HepG2 (cell line): ENCODE data around the gene EDEM3. TPM values are rescaled to one million over a fixed set of nuclear protein-coding genes. Genes with fewer than 3 reads are reported as not detected.

Source experiments
- ATAC-seq: fragments of 200-7000 bp; cut with Tn5 transposase; 3 replicates; pipeline ENCODE4 v1.9.1; 2020; ENCODE audit warnings: mild to moderate bottlenecking, moderate library complexity
- BruUV-seq: library from RNA; stranded (reverse); fragments of 400-500 nt; replicated peaks from 2 replicates; lab custom pipeline; 2021; lab: Mats Ljungman, UMichigan
- CTCF ChIA-PET: fragments of 300-600 bp; formaldehyde crosslinking; extraction: SDS; loops from one replicate; lab custom pipeline; 2021; ENCODE audit warnings: low total read pairs, inconsistent platforms, low intra/inter-chr PET ratio; lab: Yijun Ruan, JAX
- POLR2A ChIA-PET: fragments of 350-600 bp; sonication (Branson Sonifier 250); formaldehyde crosslinking; loops from one replicate; lab custom pipeline; 2020; ENCODE audit warnings: antibody characterized with exemption, inconsistent platforms; lab: Yijun Ruan, JAX
- DNase-seq: peaks from one replicate; pipeline ENCODE4 v3.0.0-alpha.2; 2015; ENCODE audit warnings: low spot score
- FAIRE-seq: peaks from 3 replicates; lab custom pipeline; 2011; peaks lifted over from hg19 to GRCh38; lab: Jason Lieb, UNC
- H2AFZ ChIP-seq: one replicate; pipeline ENCODE4 v1.6.1; 2011; ENCODE audit warnings: low read length, inconsistent platforms
- H3K27ac ChIP-seq: fragments of 300-600 bp; 3 replicates; pipeline ENCODE4 v1.8.0; 2011; ENCODE audit warnings: mixed run types, mild to moderate bottlenecking, mixed read lengths, low read length, inconsistent platforms; ENCODE audit not compliant: insufficient read depth; ENCODE audit errors: extremely low read length
- H3K27me3 ChIP-seq, 2 experiments: fragments of 200-600 bp in 1 of 2; 2 replicates in 1 of 2; 3 replicates in 1 of 2; pipeline versions ENCODE4 v1.6.0 to v1.8.0; 2011; ENCODE audit warnings: low read length in 2 of 2, mild to moderate bottlenecking in 2 of 2, moderate library complexity in 2 of 2, inconsistent platforms in 1 of 2; ENCODE audit not compliant: insufficient read depth in 2 of 2, control insufficient read depth in 1 of 2
- H3K36me3 ChIP-seq, 2 experiments: fragments of 200-600 bp in 1 of 2; replicated peaks in 1 of 2; 2 replicates in 1 of 2; 3 replicates in 1 of 2; pipeline versions ENCODE4 v1.5.1 to v1.8.0; 2011; ENCODE audit warnings: low read length in 2 of 2, inconsistent platforms in 1 of 2; ENCODE audit not compliant: insufficient read depth in 2 of 2, control insufficient read depth in 1 of 2
- H3K4me1 ChIP-seq: 2 replicates; pipeline ENCODE4 v1.5.1; 2012; ENCODE audit warnings: low read length, inconsistent platforms; ENCODE audit not compliant: insufficient read depth
- H3K4me2 ChIP-seq: 2 replicates; pipeline ENCODE4 v1.6.0; 2011; ENCODE audit warnings: low read depth, low read length, inconsistent platforms
- H3K4me3 ChIP-seq, 3 experiments: fragments of 200-600 bp in 1 of 3; sonication (generic), shearing (Covaris generic) in 1 of 3; replicated peaks in 1 of 3; 2 replicates each; pipeline ENCODE4 v1.5.1; 2011 to 2016; ENCODE audit warnings: low read length in 3 of 3, inconsistent platforms in 2 of 3, low read depth in 2 of 3, mild to moderate bottlenecking in 2 of 3, control low read depth in 1 of 3, mixed read lengths in 1 of 3; ENCODE audit not compliant: insufficient read depth in 1 of 3
- H3K79me2 ChIP-seq: one replicate; pipeline ENCODE4 v1.6.1; 2011; ENCODE audit warnings: low read length, inconsistent platforms; ENCODE audit not compliant: insufficient read depth
- H3K9ac ChIP-seq: 2 replicates; pipeline ENCODE4 v1.6.0; 2011; ENCODE audit warnings: mild to moderate bottlenecking, low read depth, low read length, inconsistent platforms; ENCODE audit not compliant: insufficient read depth
- H3K9me3 ChIP-seq: 2 replicates; pipeline ENCODE4 v1.5.1; 2012; ENCODE audit warnings: mild to moderate bottlenecking, low read length
- H4K20me1 ChIP-seq: 2 replicates; pipeline ENCODE4 v1.6.0; 2011; ENCODE audit warnings: inconsistent platforms, mild to moderate bottlenecking, low read length, moderate library complexity; ENCODE audit not compliant: insufficient read depth
- BRD4 ChIP-seq: sonication (generic); formaldehyde crosslinking; IDR thresholded peaks from 2 replicates; pipeline ENCODE4 v1.4.0; 2020; ENCODE audit warnings: missing genetic modification reagents
- CENPX ChIP-seq: sonication (generic); formaldehyde crosslinking; IDR thresholded peaks from 2 replicates; pipeline ENCODE4 v1.9.0; 2021; ENCODE audit warnings: mild to moderate bottlenecking, missing genetic modification reagents, moderate library complexity
- DPF2 ChIP-seq: sonication (generic); formaldehyde crosslinking; IDR thresholded peaks from 2 replicates; pipeline ENCODE4 v1.4.0; 2020; ENCODE audit warnings: mild to moderate bottlenecking, low read depth, missing genetic modification reagents, borderline replicate concordance
- EP300 ChIP-seq, 3 experiments: sonication (generic) in 1 of 3; formaldehyde crosslinking in 1 of 3; IDR thresholded peaks; 2 replicates each; pipeline versions ENCODE4 v1.5.1 to v1.6.1; 2011 to 2020; ENCODE audit warnings: low read depth in 2 of 3, low read length in 2 of 3, borderline replicate concordance in 1 of 3, improper control_type of control experiment in 1 of 3, mild to moderate bottlenecking in 1 of 3, missing genetic modification reagents in 1 of 3, moderate library complexity in 1 of 3
- EZH2 ChIP-seq: conservative IDR thresholded peaks from 2 replicates; pipeline ENCODE4 v1.6.1; 2012; ENCODE audit warnings: mild to moderate bottlenecking, low read depth, low read length, moderate library complexity
- FOXJ3 ChIP-seq: sonication (generic); formaldehyde crosslinking; IDR thresholded peaks from 2 replicates; pipeline ENCODE4 v1.4.0; 2020; ENCODE audit warnings: missing genetic modification reagents, mild to moderate bottlenecking, borderline replicate concordance
- GZF1 ChIP-seq: sonication (generic); formaldehyde crosslinking; IDR thresholded peaks from 2 replicates; pipeline ENCODE4 v1.5.1; 2020; ENCODE audit warnings: mild to moderate bottlenecking, missing genetic modification reagents
- HOXA3 ChIP-seq: sonication (generic); formaldehyde crosslinking; IDR thresholded peaks from 2 replicates; pipeline ENCODE4 v1.5.0; 2020; ENCODE audit warnings: missing genetic modification reagents
- MIER3 ChIP-seq: IDR thresholded peaks from 2 replicates; pipeline ENCODE4 v1.6.1; 2016; ENCODE audit warnings: missing compliant biosample characterization, borderline replicate concordance
- NFYC ChIP-seq: IDR thresholded peaks from 2 replicates; pipeline ENCODE4 v1.6.1; 2016; ENCODE audit warnings: missing genetic modification reagents, missing compliant biosample characterization
- NR1H2 ChIP-seq: sonication (generic); formaldehyde crosslinking; IDR thresholded peaks from 2 replicates; pipeline ENCODE4 v1.8.1; 2022; ENCODE audit warnings: low read depth, missing genetic modification reagents, borderline replicate concordance
- SMYD3 ChIP-seq: sonication (generic); formaldehyde crosslinking; IDR thresholded peaks from 2 replicates; pipeline ENCODE4 v1.8.1; 2023; ENCODE audit warnings: mild to moderate bottlenecking, missing genetic modification reagents
- TBX2 ChIP-seq: sonication (generic); formaldehyde crosslinking; IDR thresholded peaks from 2 replicates; pipeline ENCODE4 v1.5.0; 2020; ENCODE audit warnings: missing genetic modification reagents, mild to moderate bottlenecking, borderline replicate concordance
- TCF7 ChIP-seq: sonication (generic); IDR thresholded peaks from 2 replicates; pipeline ENCODE4 v1.6.1; 2016; ENCODE audit warnings: antibody characterized with exemption, low read depth
- ZFP62 ChIP-seq: sonication (generic); formaldehyde crosslinking; IDR thresholded peaks from 2 replicates; pipeline ENCODE4 v1.4.0; 2020; ENCODE audit warnings: missing genetic modification reagents
- ZNF382 ChIP-seq: sonication (generic); formaldehyde crosslinking; IDR thresholded peaks from 2 replicates; pipeline ENCODE4 v1.5.0; 2020; ENCODE audit warnings: missing genetic modification reagents, mild to moderate bottlenecking, borderline replicate concordance
- ZNF589 ChIP-seq: sonication (generic); formaldehyde crosslinking; conservative IDR thresholded peaks from 2 replicates; pipeline ENCODE4 v1.8.0; 2022; ENCODE audit warnings: mild to moderate bottlenecking, moderate library complexity, missing genetic modification reagents
- ZNF674 ChIP-seq: sonication (generic); formaldehyde crosslinking; IDR thresholded peaks from 2 replicates; pipeline ENCODE4 v1.5.0; 2020; ENCODE audit warnings: low read depth, mild to moderate bottlenecking, missing genetic modification reagents
- ZSCAN12 ChIP-seq: sonication (generic); formaldehyde crosslinking; IDR thresholded peaks from 2 replicates; pipeline ENCODE4 v1.9.0; 2021; ENCODE audit warnings: mild to moderate bottlenecking, missing genetic modification reagents
- WGBS: methylation state at CpG from one replicate; pipeline ENCODE4 v1.1.6; 2017; ENCODE audit warnings: low lambda C conversion rate; 5-methylcytosine and 5-hydroxymethylcytosine counted together
- in situ Hi-C: cut with HindIII; loops from 2 replicates; pipeline ENCODE4 v1.10.0; 2017; ENCODE audit warnings: low pct_unique_long_range_greater_than_20kb; ENCODE audit not compliant: extremely low pct_ligation_motif_present
- intact Hi-C: fragments of 100-400 bp; cut with micrococcal nuclease; formaldehyde crosslinking; loops from one replicate; pipeline ENCODE4 v1.10.0; 2022; ENCODE audit not compliant: unreplicated experiment
- polyA plus RNA-seq, 8 experiments: library from polyadenylated mRNA; depleted of rRNA in 3 of 8; stranded (reverse) in 7 of 8; unstranded in 1 of 8; fragments of >200 nt; fragmentation: Illumina TruSeq in 4 of 8; extraction: Trizol in 4 of 8; gene quantifications; 2 replicates each; pipeline versions ENCODE4 v1.2.1 to v1.2.3, GENCODE V29; 2011 to 2016; ENCODE audit warnings: low read depth in 4 of 8, missing spikeins in 1 of 8, mixed read lengths in 1 of 8; ENCODE audit not compliant: insufficient read depth in 1 of 8
- total RNA-seq, 5 experiments: library from RNA; depleted of rRNA; stranded (reverse); fragments of >200 nt; fragmentation: Illumina TruSeq; extraction: Trizol; gene quantifications; 2 replicates each; pipeline ENCODE4 v1.2.3, GENCODE V29; 2016; ENCODE audit warnings: low read depth in 1 of 5
- TF ChIP-seq, protein P1 (sequence below): IDR thresholded peaks from 2 replicates; pipeline ENCODE4 v1.6.1; 2016; ENCODE audit warnings: low read depth, missing genetic modification reagents, missing compliant biosample characterization

EDEM3 gene
- total and polyA plus RNA-seq, 2 of the 13 experiments (the other 11 are each of a cell fraction or from before 2014, with no cell fraction given) = 13.1 to 18.2 TPM

DNA sequence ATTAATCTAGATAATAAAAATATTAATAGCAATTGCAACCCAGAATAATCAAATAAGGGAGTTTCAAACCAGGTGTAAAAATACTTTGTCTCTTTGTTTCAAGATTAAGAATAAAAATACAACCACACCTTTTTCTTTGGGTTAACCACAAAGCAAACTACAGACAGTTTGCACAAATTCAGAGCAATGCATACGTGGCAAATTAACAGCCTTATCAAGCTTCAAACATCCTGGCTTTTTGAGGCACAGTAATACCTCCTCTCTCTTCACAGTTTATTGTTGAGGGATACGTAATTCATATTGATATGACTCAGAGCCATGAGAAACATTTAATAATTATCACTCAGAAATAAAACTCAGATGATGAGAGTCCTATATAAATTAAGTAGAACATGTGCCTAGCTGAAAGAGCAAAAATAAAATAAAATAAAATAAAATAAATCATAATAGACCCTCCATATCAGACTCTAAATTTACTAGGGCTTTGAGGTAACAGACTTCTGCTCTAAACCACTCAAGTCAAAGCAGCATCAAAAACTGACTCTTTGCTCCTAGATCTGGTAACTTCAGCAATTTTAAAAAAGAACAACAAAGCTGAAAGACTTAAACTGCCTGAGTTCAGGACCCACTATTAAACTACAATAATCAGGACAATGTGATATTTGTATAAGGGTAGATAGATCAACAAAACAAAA lies 11.4 kb downstream of the EDEM3 start:
- POLR2A ChIA-PET = no interaction called here
- CTCF ChIA-PET = no interaction called here

GRCh38 chr1:184740344-184740743 lies 14.3 kb downstream of the EDEM3 start:
- H2AFZ ChIP-seq = no peak overlapping the region
- no peaks in the 10 kb centered on the region for H3K79me2 ChIP-seq
- no peak overlapping the region for H3K9ac ChIP-seq
- no TSS peak for BruUV-seq
- WGBS = 59% methylated on average over 4 of the region's 4 CpGs
- POLR2A ChIA-PET = no interaction called here
- H3K27me3 ChIP-seq = no peaks in the 10 kb centered on the region
- intact Hi-C loops = no loop called here
- CTCF ChIA-PET = no interaction called here
- FAIRE-seq (no peak), DNase-seq (peak; percentile 11), ATAC-seq (no peak; the same call in 2 of the 3 replicates)
- in situ Hi-C loops = no loop called here
- H3K4me1 ChIP-seq = peaks cover 5% of the 10 kb centered on the region; the same call in 1 of the 2 replicates
- H3K36me3 ChIP-seq = no peaks in the 10 kb centered on the region
- no peak overlapping the region for H3K4me2 ChIP-seq
- no peak overlapping the region for H3K4me3 ChIP-seq
- no peaks in the 10 kb centered on the region for H4K20me1 ChIP-seq
- H3K9me3 ChIP-seq = no peaks in the 10 kb centered on the region
- no peak overlapping the region for H3K27ac ChIP-seq
- TF ChIP-seq, protein P1, sequence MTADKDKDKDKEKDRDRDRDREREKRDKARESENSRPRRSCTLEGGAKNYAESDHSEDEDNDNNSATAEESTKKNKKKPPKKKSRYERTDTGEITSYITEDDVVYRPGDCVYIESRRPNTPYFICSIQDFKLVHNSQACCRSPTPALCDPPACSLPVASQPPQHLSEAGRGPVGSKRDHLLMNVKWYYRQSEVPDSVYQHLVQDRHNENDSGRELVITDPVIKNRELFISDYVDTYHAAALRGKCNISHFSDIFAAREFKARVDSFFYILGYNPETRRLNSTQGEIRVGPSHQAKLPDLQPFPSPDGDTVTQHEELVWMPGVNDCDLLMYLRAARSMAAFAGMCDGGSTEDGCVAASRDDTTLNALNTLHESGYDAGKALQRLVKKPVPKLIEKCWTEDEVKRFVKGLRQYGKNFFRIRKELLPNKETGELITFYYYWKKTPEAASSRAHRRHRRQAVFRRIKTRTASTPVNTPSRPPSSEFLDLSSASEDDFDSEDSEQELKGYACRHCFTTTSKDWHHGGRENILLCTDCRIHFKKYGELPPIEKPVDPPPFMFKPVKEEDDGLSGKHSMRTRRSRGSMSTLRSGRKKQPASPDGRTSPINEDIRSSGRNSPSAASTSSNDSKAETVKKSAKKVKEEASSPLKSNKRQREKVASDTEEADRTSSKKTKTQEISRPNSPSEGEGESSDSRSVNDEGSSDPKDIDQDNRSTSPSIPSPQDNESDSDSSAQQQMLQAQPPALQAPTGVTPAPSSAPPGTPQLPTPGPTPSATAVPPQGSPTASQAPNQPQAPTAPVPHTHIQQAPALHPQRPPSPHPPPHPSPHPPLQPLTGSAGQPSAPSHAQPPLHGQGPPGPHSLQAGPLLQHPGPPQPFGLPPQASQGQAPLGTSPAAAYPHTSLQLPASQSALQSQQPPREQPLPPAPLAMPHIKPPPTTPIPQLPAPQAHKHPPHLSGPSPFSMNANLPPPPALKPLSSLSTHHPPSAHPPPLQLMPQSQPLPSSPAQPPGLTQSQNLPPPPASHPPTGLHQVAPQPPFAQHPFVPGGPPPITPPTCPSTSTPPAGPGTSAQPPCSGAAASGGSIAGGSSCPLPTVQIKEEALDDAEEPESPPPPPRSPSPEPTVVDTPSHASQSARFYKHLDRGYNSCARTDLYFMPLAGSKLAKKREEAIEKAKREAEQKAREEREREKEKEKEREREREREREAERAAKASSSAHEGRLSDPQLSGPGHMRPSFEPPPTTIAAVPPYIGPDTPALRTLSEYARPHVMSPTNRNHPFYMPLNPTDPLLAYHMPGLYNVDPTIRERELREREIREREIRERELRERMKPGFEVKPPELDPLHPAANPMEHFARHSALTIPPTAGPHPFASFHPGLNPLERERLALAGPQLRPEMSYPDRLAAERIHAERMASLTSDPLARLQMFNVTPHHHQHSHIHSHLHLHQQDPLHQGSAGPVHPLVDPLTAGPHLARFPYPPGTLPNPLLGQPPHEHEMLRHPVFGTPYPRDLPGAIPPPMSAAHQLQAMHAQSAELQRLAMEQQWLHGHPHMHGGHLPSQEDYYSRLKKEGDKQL (CRISPR knock-in tag) = peak; percentile 35; the same call in 1 of the 2 replicates
- TF ChIP-seq ZNF674 (no peak), TCF7 (peak; percentile 43; the same call in 1 of the 2 replicates), CENPX (CRISPR knock-in tag) (no peak), NR1H2 (no peak), ZSCAN12 (CRISPR knock-in tag) (no peak), SMYD3 (CRISPR knock-in tag) (no peak), HOXA3 (CRISPR knock-in tag) (no peak), EP300 (IDR thresholded peaks at IDR 0.05; ENCODE audit: low read depth in 2 of 2, low read length in 2 of 2) (peak in 1 of 2 experiments; percentile 19; a peak in 1 of 4 replicates), EP300 (CRISPR knock-in tag; IDR thresholded peaks at IDR 0.05; ENCODE audit: borderline replicate concordance) (no peak)

More for the DNA sequence above, 11.4 kb downstream of the EDEM3 start:
- no peak overlapping the region for H2AFZ ChIP-seq
- intact Hi-C loops = no loop called here
- H3K79me2 ChIP-seq = no peaks in the 10 kb centered on the region
- H4K20me1 ChIP-seq = no peaks in the 10 kb centered on the region
- H3K4me1 ChIP-seq = peaks cover 17% of the 10 kb centered on the region
- H3K9ac ChIP-seq = no peak overlapping the region
- no peak overlapping the region for H3K27ac ChIP-seq
- TF ChIP-seq FOXJ3 (CRISPR knock-in tag) (no peak), ZNF589 (no peak), EZH2 (no peak), TBX2 (no peak), GZF1 (CRISPR knock-in tag) (no peak), ZNF382 (CRISPR knock-in tag) (no peak), MIER3 (CRISPR knock-in tag) (no peak), ZFP62 (no peak), BRD4 (CRISPR knock-in tag) (no peak), NFYC (CRISPR knock-in tag) (no peak), DPF2 (CRISPR knock-in tag) (no peak)
- FAIRE-seq (no peak), DNase-seq (no peak), ATAC-seq (no peak)
- H3K4me2 ChIP-seq = no peak overlapping the region
- H3K36me3 ChIP-seq = no peaks in the 10 kb centered on the region
- WGBS = 91% methylated on average over 2 of the region's 2 CpGs
- no peaks in the 10 kb centered on the region for H3K27me3 ChIP-seq
- in situ Hi-C loops = no loop called here
- H3K4me3 ChIP-seq = no peak overlapping the region
- no TSS peak for BruUV-seq
- H3K9me3 ChIP-seq = no peaks in the 10 kb centered on the region
